GM12865 (cell line): ENCODE results near the gene PPP1CC.
A peak's percentile ranks its signal among the peaks of the same experiment; 100 is the strongest.

ENCODE experiments used
- DNase-seq: peaks from one replicate; pipeline ENCODE4 v3.0.0; 2010; ENCODE audit warnings: low read depth
- H3K4me3 ChIP-seq: 2 replicates; pipeline ENCODE4 v1.5.1; 2011; ENCODE audit warnings: mild to moderate bottlenecking, low read depth, low read length, control low read depth
- TF ChIP-seq, protein P1 (sequence below): IDR thresholded peaks from 2 replicates; pipeline ENCODE4 v1.5.1; 2011; ENCODE audit warnings: low read length, control low read depth, low read depth, inconsistent platforms; ENCODE audit not compliant: insufficient read depth; ENCODE audit errors: missing control alignments

PPP1CC gene

DNA sequence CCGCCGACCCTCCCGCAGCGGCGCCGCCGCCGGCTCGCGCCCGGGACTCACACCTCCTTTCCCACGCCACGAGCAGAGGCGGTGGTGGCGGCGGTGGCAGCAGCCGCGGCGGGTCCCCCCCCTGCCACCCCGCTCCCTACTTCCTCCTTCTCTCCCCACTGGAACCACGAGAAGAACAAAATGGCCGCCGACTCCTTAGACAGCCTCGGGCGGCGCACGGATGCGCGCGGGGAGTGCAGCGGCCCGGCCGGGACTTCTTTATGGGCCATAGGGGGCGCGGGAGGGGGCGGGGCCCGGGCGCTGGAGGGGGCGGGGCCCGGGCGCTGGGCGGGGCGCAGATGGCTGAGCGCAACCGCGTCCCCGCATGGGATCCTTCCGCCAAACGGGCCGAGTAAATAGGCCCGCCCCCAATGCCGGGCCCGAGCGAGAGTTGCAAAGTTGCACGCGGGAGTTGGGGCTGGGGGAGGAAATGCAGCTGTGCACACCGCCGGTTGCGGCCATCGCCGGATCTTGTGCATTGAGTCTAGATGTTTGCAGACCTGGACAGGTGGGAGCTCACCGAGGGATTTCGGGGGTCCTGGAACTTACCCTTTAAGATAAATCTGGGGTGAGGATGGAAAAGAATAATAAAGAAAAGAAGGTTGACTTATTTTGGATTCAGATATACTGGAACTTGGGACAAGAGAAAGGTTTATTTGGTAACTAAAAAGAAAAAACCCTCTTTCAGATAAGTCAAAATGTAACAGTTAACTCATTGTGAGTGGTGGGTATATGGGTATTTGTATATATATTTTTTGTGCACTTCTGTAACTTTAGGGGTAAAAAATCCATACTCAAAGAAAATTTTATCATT lies at the start of gene PPP1CC:
Gene PPP1CC (minus strand): TSS at position 174 of the 853 bp plus-strand sequence. CDS start 184 bp downstream, outside the sequence.
- TF ChIP-seq, protein P1, sequence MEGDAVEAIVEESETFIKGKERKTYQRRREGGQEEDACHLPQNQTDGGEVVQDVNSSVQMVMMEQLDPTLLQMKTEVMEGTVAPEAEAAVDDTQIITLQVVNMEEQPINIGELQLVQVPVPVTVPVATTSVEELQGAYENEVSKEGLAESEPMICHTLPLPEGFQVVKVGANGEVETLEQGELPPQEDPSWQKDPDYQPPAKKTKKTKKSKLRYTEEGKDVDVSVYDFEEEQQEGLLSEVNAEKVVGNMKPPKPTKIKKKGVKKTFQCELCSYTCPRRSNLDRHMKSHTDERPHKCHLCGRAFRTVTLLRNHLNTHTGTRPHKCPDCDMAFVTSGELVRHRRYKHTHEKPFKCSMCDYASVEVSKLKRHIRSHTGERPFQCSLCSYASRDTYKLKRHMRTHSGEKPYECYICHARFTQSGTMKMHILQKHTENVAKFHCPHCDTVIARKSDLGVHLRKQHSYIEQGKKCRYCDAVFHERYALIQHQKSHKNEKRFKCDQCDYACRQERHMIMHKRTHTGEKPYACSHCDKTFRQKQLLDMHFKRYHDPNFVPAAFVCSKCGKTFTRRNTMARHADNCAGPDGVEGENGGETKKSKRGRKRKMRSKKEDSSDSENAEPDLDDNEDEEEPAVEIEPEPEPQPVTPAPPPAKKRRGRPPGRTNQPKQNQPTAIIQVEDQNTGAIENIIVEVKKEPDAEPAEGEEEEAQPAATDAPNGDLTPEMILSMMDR, result no peak
- DNase-seq, result peak; percentile 97
- H3K4me3 ChIP-seq, result peak within 1 kb of the TSS; percentile 89

DNA sequence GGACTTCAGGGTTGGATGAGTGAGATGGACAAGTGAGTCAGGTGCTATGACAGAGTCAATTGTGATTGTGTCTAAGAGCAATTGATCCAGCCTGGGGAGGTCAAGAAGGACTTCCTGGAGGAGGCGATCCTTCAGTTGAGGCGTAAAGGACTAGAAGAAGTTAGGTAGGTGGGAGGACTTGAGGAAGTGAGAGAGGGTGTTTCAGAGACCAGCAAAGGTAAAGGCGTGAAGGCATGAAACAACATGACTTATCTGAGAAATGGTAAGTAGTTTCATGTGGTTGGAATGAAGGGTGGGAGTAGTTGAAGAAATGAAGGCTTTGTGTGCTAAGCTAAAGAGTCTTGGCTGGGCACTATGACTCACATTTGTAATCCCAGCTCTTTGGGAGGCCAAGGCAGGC lies 48.9 kb upstream of the PPP1CC start:
- TF ChIP-seq, protein P1, result no peak
- no peak overlapping the region for H3K4me3 ChIP-seq
- peak; percentile 59 for DNase-seq

DNA sequence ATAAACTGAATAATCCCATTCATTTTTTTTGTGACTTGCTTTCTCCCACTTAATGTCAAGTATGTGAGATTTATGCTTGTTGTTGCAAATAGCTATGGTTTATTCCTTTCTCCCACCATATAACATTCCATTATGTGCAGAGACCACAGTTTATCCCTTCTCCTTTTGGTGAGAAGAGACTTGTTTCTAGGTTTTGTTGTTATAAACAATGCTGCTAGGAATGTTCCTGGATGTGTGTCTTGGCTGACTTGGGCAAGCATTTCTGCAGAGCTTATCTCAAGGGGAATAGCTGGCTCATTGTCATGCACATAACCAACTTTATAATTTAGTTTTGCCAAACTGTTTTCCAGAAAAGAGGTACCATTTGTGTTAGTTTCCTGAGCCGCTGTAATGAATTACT lies 47.6 kb upstream of the PPP1CC start:
- TF ChIP-seq, protein P1, result no peak
- DNase-seq, result no peak
- H3K4me3 ChIP-seq, result no peak overlapping the region

DNA sequence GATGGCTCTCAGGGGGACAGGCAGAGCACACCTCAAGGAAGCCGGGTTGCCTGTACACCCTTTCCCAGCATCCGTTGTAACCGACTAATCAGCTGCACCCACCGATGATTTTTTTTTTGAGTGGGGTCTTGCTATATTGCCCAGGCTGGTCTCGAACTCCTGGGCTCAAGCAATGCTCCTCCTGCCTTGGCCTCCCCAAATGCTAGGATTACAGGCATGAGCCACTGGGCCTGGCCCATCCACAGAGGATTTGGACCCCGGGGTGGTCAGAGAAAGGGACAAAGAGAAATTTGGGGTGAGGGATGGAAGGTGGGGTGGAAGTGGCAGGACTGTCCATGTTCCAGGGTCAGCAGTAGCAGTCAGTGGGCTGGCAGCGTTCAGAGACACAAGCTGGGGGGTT lies 43.3 kb upstream of the PPP1CC start:
- no peak for DNase-seq
- no peak overlapping the region for H3K4me3 ChIP-seq
- TF ChIP-seq, protein P1, result no peak

DNA sequence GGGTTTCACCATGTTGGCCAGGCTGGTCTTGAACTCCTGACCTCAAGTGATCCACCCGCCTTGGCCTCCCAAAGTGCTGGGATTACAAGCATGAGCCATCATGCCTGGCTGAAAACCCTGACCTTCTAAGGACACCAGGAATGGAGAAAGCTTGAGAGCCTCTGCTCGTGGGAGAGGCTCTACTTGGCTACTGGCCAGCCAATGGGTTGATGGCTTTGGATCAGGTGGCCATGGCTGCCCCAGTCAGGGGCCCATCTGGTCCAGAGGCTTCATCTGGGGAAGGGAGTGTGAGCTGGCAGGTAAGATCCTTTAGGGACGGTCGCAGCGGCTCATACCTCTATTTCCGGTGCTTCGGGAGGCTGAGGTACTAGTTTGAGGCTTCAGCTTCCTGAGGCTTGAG lies 42.5 kb upstream of the PPP1CC start:
- TF ChIP-seq, protein P1, result no peak
- H3K4me3 ChIP-seq, result no peak overlapping the region
- DNase-seq, result no peak

DNA sequence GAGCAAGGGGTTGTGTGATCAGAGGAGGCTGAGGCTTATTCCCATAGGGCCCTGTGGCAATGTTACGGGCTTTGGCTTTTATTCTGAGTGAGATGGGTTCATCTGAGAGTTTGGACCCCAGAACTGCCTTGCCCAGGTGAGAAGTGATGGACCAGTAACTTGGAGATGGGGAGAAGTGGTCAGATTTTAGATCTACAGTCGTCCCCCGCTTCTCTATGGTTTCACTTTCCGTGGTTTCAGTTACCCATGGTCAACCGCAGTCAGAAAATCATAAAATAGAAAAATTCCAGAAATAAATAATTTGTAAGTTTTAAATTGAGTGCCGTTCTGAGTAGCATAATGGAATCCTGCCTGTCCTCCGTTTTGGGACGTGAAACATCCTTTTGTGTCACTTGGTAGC lies 40.2 kb upstream of the PPP1CC start:
- H3K4me3 ChIP-seq, result no peak overlapping the region

More for the DNA sequence above, 40.2 kb upstream of the PPP1CC start:
- no peak for DNase-seq
- TF ChIP-seq, protein P1, result no peak
